GM12878 (cell line): Measurements from ENCODE around the gene YBX2. TPM values are rescaled to one million over a fixed set of nuclear protein-coding genes. Genes with fewer than 3 reads are reported as not detected.

Source experiments
- CEBPZ ChIP-seq: fragments of 150-350 bp; IDR thresholded peaks from 2 replicates; pipeline ENCODE4 v1.6.1; 2016; ENCODE audit warnings: low read depth, low read length
- DPF2 ChIP-seq: fragments of 450-650 bp; IDR thresholded peaks from 2 replicates; pipeline ENCODE4 v1.6.1; 2017; ENCODE audit warnings: mild to moderate bottlenecking
- MLLT1 ChIP-seq: fragments of 450-650 bp; IDR thresholded peaks from 2 replicates; pipeline ENCODE4 v1.6.1; 2016; ENCODE audit warnings: mild to moderate bottlenecking
- NR2F1 ChIP-seq: fragments of 450-650 bp; conservative IDR thresholded peaks from 2 replicates; pipeline ENCODE4 v1.6.1; 2017; ENCODE audit warnings: mild to moderate bottlenecking
- YY1 ChIP-seq: IDR thresholded peaks from 2 replicates; pipeline ENCODE4 v1.6.1; 2011; ENCODE audit warnings: low read depth, mild to moderate bottlenecking, low read length
- ZBTB4 ChIP-seq: fragments of 450-650 bp; formaldehyde crosslinking; IDR thresholded peaks from 2 replicates; pipeline ENCODE4 v1.4.0; 2022; ENCODE audit warnings: mild to moderate bottlenecking, moderate library complexity
- polyA plus RNA-seq, 11 experiments: library from polyadenylated mRNA; depleted of rRNA in 4 of 11; unstranded in 6 of 11; stranded (reverse) in 5 of 11; fragments of >200 nt; fragmentation: Nextera tagmentation in 4 of 11; fragmentation: Illumina TruSeq in 1 of 11; extraction: Ambion mirVana in 4 of 11; extraction: Trizol in 1 of 11; gene quantifications; 1 replicate in 1 of 11; 2 replicates in 10 of 11; pipeline versions ENCODE4 v1.2.1 to v1.2.3, GENCODE V29; 2011 to 2016; ENCODE audit warnings: inconsistent platforms in 2 of 11, missing spikeins in 2 of 11, low read depth in 1 of 11
- total RNA-seq, 4 experiments: library from RNA; depleted of rRNA in 3 of 4; stranded (reverse); fragments of >200 nt in 3 of 4; fragmentation: Illumina TruSeq in 1 of 4; extraction: Trizol in 1 of 4; gene quantifications; 2 replicates each; pipeline versions ENCODE4 v1.2.1 to v1.2.3, GENCODE V29; 2013 to 2021

The YBX2 gene
- total and polyA plus RNA-seq, 10 of the 15 experiments (the other 5 are each of a cell fraction or from before 2014, with no cell fraction given) = not detected

GRCh38 chr17:7280519-7281073 lies 13.8 kb downstream of the YBX2 start (continued):
- TF ChIP-seq ZBTB4 (CRISPR knock-in tag) = no peak
- no peak for TF ChIP-seq CEBPZ
- peak; percentile 77; the same call in 1 of the 2 replicates for TF ChIP-seq YY1
- peak; percentile 60 for TF ChIP-seq MLLT1
- TF ChIP-seq DPF2 = 0 out of 2 replicates have a peak, but pooled peaks have one; percentile 44
- TF ChIP-seq NR2F1 = peak; percentile 68
